A673 (cell line): ENCODE measurements around the gene PHTF2.

Experiments used
- CTCF ChIP-seq: fragments of 300-800, 200-600 bp; sonication (generic); conservative IDR thresholded peaks from 2 replicates; pipeline ENCODE4 v1.5.1; 2017; ENCODE audit warnings: low read depth, mild to moderate bottlenecking, antibody characterized with exemption, low read length, moderate library complexity, mixed read lengths
- EZH2 ChIP-seq: fragments of 200-600 bp; sonication (generic); IDR thresholded peaks from 2 replicates; pipeline ENCODE4 v1.6.1; 2017; ENCODE audit warnings: borderline replicate concordance, low read depth, mild to moderate bottlenecking, mixed read lengths, antibody characterized with exemption, low read length; ENCODE audit not compliant: poor library complexity, severe bottlenecking

- TF ChIP-seq CTCF: no peak
- no peak for TF ChIP-seq EZH2
Observed at GRCh38 chr7:77765481-77765880, 33.1 kb upstream of the PHTF2 start.
